NB4 (cell line): ENCODE measurements around the gene CCDC13.

Experiments used
- CTCF ChIP-seq: IDR thresholded peaks from one replicate; pipeline ENCODE4 v1.5.1; 2012; ENCODE audit warnings: low read depth, low read length
- POLR2A ChIP-seq: IDR thresholded peaks from 2 replicates; pipeline ENCODE4 v1.6.1; 2011; ENCODE audit warnings: mild to moderate bottlenecking; ENCODE audit not compliant: insufficient read length; ENCODE audit errors: extremely low read depth

GRCh38 chr3:42734263-42734860 is 38.7 kb downstream of the CCDC13 start:
- TF ChIP-seq CTCF (no peak), POLR2A (no peak)
